COR-L47 (cell line): Measurements from ENCODE around the gene ZNF385B.

Experiments used
- DNase-seq: peaks from one replicate; lab custom pipeline; 2025; lab: John Stamatoyannopoulos, UW

The ZNF385B gene

GRCh38 chr2:179745635-179746256 is 115.7 kb downstream of the ZNF385B start:
- DNase-seq = no peak

GRCh38 chr2:179744401-179744800 is 117.0 kb downstream of the ZNF385B start:
- DNase-seq = no peak

GRCh38 chr2:179741317-179741716 is 120.1 kb downstream of the ZNF385B start:
- no peak for DNase-seq

- DNase-seq = no peak
Observed at GRCh38 chr2:179729966-179730365, 131.4 kb downstream of the ZNF385B start.

- no peak for DNase-seq
Observed at GRCh38 chr2:179726461-179727180, 134.8 kb downstream of the ZNF385B start.

GRCh38 chr2:179724403-179724802 is 137.0 kb downstream of the ZNF385B start:
- DNase-seq = no peak

- no peak for DNase-seq
Observed at GRCh38 chr2:179720173-179720772, 141.1 kb downstream of the ZNF385B start.

GRCh38 chr2:179715871-179716270 is 145.5 kb downstream of the ZNF385B start:
- no peak for DNase-seq

- no peak for DNase-seq
Observed at GRCh38 chr2:179715196-179715595, 146.2 kb downstream of the ZNF385B start.

- no peak for DNase-seq
Observed at GRCh38 chr2:179712825-179713224, 148.6 kb downstream of the ZNF385B start.

GRCh38 chr2:179711375-179711774 is 150.0 kb downstream of the ZNF385B start:
- no peak for DNase-seq

GRCh38 chr2:179703702-179704101 is 157.7 kb downstream of the ZNF385B start:
- no peak for DNase-seq

- no peak for DNase-seq
Observed at GRCh38 chr2:179702912-179703311, 158.5 kb downstream of the ZNF385B start.

GRCh38 chr2:179701524-179702110 is 159.8 kb downstream of the ZNF385B start:
- no peak for DNase-seq

GRCh38 chr2:179695486-179695885 is 165.9 kb downstream of the ZNF385B start:
- no peak for DNase-seq

- no peak for DNase-seq
Observed at GRCh38 chr2:179694963-179695362, 166.4 kb downstream of the ZNF385B start.

- DNase-seq = no peak
Observed at GRCh38 chr2:179692610-179693009, 168.8 kb downstream of the ZNF385B start.

- no peak for DNase-seq
Observed at GRCh38 chr2:179692043-179692442, 169.4 kb downstream of the ZNF385B start.

GRCh38 chr2:179691235-179691634 is 170.2 kb downstream of the ZNF385B start:
- DNase-seq = no peak

- DNase-seq = no peak
Observed at GRCh38 chr2:179686718-179687342, 174.6 kb downstream of the ZNF385B start.

- DNase-seq = no peak
Observed at GRCh38 chr2:179686069-179686468, 175.3 kb downstream of the ZNF385B start.

GRCh38 chr2:179685146-179685545 is 176.3 kb downstream of the ZNF385B start:
- DNase-seq = no peak

GRCh38 chr2:179682756-179683155 is 178.7 kb downstream of the ZNF385B start:
- no peak for DNase-seq
